Measurements from ENCODE around the gene ARHGEF5.
"Not testable (repeated sequence)": the region's sequence is repeated elsewhere in the genome, so short reads cannot be mapped to it uniquely, and the experiment has no call there.

The ARHGEF5 gene
- 4.4 to 4.6 reads per million in 2 donors for total RNA-seq

DNA sequence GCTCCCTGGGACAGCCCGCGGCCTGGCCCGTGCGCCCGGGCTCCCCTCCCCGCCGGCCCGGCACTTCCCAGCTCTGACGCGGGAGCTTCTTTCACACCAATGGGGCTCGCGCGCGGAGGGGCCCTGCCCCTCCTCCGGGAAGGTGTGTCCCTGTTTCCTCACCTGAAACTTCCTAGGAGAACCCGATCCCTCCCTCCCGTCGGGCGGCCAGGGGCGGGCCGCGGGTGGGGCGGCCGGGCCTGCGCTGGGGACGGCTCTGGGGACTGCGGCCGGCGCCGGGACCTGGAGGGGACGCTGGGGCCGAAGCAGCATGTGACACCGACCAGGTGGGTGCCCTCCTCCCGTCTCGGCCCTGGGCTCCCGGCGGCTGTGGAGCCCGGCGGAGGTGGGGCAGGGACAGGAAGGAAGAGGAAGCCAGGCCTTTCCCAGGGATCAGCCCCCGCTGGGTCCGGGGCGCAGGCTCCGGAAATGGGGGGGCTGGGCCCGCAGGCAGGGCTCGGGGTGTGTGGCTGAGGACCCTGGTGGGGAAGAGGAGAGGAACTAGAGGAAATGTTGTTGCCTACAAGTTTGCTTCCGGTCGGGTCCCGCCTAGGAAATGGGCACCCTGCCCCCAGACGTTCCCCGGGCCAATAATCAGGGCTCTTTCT is at the start of gene ARHGEF5:
Gene ARHGEF5, plus strand, starts transcription at position 227 of the 647 bp plus-strand sequence. CDS start 7,268 bp downstream, outside the sequence.
- not testable (repeated sequence) for DNase-seq

DNA sequence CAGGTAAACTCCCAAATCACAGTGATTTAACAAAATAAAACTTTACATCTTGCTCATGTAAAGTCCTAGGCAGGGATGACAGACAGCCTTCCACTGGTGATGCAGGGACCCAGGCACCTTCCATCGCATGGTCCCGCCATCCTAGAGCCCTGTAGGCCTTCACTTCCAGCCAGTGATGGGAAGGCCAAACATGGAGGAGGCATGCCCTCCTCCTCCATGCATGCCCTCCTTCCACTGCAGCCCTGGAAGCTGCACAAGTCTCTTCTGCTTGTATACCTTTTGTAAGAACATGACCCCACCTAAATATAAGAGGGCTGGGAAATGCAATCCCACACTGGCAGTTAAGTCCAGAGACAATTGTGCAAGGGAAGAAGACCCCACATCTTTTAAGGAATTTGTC is 45.5 kb upstream of the ARHGEF5 start:
- DNase-seq = not testable (repeated sequence)

DNA sequence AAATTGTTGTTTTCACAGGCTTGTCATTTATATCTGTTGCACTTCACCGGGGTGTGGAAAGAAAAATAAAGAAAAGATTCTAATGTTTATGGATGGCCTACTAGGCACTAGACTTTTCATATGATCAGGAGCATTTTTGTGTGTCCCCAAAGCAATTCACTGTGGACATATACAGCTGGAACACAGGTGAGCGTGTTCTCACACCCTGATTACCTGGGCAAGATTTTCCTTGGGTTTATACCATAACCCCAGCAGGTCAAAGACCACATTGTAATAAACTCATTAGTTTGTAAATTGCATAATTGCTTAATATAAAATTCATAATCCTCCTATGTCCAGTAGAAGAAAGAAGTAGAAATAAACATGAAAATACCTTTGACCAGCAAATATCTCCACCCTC is 44.0 kb upstream of the ARHGEF5 start:
- not testable (repeated sequence) for DNase-seq

DNA sequence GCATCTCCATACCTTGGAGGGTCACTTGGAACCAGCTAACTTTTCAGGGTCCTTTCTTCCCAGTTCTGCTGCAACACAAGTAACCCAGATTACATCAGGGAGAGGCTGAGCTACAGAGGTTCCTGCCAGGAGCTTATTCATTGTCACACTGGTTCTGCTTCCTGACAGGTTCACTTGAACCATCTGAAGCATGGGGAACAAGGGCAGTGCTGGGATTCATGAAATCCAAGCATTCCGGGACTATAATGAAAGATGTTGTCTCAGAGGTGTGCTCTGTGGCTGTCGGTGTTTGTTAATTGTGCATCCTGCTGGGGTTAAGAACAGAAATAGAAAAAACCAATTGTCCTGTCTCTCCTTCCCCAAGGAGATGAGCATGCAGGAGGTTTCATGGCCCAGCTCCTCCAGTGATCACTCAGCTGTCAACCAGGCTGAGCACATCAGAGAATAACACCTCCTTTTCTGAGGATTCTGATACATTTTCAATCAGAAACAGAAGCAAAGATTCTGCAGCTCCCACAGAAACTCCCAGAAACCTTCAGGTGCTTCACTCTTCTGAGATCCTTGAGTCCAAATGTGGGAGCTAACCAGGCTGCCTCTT is 43.2 kb upstream of the ARHGEF5 start, which contains the start of gene OR2A1:
Gene OR2A1, plus strand, starts transcription at position 548 of the 598 bp plus-strand sequence. CDS start 5,706 bp downstream, outside the sequence.
- DNase-seq = not testable (repeated sequence)

DNA sequence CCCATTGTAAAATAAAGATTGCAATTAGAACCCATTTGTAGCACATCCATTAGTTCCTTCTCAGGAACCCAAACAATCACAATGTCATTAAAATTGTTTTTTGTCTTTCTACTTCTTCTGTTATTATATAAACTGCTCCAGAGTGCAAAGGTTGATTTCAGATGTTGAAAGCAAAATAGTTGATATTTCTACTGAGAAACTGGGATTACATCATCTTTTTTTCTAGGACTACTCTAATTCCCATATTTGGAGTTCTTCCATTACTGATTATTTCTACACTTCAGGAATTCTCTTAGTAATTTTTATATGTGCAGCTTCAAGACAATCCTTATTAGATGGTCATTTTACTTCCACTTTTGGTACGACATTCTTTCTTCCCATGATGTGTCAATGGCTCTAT is 37.7 kb upstream of the ARHGEF5 start:
- not testable (repeated sequence) for DNase-seq

DNA sequence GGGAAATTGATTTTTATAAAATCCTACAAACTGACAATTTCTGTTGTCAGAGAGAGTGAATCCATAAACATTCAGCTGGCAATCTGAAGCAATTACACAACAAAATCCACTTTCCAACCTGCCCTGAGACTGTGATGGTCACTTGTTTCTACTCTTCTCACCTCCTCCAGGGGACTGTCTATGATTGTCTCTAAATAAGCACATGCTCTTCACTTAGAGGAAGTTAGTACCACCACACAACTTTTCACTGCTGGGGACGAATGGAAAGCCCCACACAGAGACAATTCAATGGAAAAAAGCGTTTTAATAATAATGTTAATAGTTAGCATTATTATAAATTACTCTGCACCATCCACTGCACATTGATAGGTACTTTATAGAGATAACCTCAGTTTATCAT is 35.7 kb upstream of the ARHGEF5 start:
- DNase-seq = not testable (repeated sequence)

DNA sequence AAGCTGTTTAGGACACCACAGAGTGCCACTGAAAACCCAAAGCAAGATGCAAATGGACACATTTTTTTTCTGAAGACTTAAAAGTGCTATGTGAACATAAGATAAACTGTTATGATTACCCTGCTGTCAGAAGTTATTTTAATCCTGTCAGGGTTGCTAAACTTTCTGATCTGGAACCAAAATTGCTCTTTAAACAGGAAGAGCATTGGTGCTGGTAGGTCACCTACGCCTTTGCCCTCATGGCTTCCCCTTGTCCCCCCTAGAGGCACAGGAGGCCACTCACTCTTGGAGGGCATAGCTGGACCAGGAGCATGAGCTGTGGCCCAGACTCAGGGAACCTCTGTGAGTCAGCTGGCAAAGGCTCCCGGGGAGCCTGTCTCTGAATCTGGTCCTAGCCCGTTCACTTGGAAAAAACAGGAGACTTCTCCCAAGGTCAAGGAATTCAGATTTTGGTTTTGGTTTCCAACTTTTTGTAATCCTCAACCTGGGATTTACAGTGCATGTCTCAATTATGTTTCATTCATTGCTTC is 33.5 kb upstream of the ARHGEF5 start:
- not testable (repeated sequence) for DNase-seq

- DNase-seq = not testable (repeated sequence)
Observed at GRCh38 chr7:144323359-144323758, 31.8 kb upstream of the ARHGEF5 start.

DNA sequence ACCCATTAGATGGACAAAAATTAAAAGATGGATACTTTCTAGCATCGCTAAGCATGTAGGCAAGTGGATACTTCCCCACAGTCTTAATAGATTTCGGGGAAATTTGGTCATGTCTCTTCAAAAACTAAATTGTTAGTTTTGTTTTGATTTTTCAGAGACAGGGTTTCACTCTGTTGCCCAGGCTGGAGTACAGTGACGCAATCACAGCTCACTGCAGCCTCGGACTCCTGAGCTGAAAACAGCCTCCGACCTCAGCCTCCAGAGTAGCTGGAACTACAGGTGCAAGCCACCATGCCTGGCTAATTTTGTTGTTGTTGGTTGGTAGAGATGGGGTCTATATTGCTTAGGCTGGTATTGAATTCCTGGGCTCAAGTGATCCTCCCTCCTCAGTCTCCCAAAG is 29.3 kb upstream of the ARHGEF5 start:
- DNase-seq = not testable (repeated sequence)

DNA sequence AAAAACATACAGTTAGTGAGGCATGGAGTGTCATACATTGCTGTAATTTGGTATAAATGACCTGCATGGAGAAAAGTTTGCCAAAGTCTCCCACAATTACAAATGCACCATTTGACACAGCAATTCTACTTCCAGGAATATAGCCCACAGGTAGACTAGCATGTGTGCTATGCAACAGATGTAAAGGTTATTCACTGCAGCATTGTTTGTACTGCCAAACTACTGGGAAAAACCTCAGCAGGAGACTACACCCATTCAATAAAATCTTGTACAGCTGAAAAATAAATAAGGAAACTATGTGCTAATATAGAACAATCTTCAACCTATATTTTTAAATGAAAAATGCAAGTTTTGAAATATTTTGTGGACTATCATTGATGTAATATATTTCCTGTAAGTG is 25.2 kb upstream of the ARHGEF5 start:
- DNase-seq = not testable (repeated sequence)

DNA sequence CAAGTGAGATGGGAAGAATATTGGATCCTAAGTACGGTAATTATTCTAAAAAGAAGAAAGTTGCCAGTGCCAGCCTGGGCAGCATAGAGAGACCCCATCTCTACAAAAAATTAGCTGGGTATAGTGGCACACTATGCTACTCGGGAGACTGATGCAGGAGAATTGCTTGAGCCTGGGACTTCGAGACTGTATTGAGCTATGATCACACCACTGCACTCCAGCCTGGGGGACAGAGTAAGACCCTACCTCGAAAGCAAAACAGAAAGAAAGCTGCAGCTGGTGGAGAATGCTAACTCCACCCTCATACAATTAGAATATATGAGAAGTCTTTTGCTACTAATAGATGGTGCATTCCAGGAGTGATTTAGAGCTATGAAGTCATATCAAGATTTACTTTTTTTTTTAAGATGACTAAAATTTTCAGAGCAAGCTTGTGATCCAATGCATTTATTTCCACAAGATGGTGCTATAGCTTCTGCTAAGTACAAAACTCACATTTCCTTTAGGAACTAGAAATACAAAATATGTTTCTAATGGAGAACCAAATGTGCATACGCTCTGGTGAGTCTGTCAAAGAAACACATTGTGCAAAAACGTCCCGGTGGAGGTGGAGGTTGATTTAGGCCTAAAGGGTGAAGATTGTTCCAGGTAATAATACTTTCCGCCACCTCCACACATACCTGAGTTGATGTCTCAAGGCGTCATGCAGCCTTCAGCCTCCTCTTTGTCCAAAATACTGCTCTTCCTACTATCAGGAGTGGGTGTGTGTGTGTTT is 23.8 kb upstream of the ARHGEF5 start:
- DNase-seq = not testable (repeated sequence)

DNA sequence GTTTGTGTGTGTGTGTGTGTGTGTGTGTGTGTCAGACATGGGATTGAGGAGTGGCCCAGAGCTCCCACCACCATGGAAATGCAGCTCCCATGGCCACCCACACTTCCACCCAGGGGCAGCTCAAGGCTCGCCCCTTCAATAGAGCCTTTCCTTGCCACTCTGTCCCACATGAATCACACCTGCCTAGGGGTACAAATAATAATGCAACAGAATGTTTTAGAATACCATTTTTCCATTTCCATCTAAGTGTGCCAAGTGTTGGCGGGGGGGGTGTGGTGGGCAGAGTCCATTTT is 23.3 kb upstream of the ARHGEF5 start:
- not testable (repeated sequence) for DNase-seq

DNA sequence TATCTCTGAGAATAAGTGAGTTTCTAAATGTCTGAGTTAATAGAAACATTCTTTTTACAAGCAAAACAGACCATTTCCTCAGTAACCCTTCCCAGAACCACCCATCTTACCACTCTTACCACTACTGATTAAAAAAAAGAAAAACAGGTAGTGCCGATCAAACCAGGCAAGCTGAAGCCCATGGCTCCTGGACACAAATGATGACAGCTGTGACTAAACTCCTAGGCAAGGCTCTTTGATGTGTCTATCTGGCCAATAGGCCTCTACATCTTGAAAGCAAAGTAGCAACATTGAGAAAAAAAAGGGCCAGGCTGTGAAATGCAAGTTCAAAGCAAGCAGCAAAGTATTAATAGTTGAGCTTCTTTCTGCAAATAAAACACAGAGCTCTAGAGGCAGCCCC is 6.6 kb upstream of the ARHGEF5 start:
- not testable (repeated sequence) for DNase-seq

- not testable (repeated sequence) for DNase-seq
Observed at GRCh38 chr7:144351667-144352066, 3.5 kb upstream of the ARHGEF5 start.

DNA sequence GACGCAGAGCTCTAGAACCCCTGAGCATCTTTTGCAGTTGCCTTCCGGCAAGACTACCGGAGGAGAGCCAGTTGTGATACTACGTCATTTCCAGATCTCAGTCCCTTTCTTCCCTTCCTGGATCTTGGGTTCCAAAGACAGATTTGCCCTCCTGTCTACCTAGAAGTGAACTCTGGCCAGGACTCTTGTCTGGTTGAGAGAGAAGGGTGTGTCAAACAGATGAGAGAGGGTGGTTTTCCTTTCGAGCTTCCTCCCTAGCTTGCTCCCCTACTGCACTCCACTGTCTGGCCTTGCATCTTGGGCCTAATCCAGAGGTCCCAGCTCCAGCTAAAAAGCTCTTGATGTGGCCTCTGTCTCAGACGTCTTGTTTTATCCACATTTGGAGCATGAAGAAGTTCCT is 983 bp downstream of the ARHGEF5 start:
- DNase-seq = not testable (repeated sequence)

DNA sequence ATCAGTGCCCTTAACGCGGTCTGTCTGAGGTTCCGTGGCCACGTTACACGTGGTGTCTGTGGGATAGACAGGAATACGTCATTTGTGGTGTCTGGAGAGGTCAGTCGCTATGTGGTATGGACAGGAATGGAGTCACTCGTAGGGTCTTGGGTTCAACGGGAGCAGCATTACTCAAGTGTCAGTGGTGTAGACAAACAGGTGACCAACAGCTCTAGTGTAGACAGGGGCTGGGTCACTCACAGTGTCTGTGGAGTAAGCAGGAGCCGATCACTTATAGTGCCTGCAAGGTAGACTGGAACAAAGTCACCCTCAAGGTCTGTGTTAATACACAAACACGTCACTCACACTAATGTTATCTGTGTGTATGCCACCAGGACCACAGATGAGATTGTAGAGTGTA is 1.7 kb downstream of the ARHGEF5 start:
- not testable (repeated sequence) for DNase-seq

- DNase-seq = not testable (repeated sequence)
Observed at GRCh38 chr7:144362061-144362460, 6.9 kb downstream of the ARHGEF5 start.

DNA sequence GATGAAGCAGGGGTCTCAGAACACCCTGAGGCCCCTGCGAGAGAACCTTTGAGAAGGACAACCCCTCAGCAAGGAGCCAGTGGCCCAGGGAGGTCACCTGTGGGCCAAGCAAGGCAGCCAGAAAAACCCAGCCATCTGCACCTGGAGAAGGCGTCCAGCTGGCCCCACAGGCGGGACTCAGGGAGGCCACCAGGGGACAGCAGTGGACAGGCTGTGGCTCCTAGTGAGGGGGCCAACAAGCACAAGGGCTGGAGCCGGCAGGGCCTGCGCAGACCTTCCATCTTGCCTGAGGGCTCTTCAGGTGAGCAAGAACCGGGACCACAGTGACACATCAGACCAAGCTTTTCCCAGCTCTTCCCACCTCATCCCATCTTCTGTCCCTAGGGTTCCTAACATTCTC is 10.3 kb downstream of the ARHGEF5 start:
- DNase-seq = not testable (repeated sequence)

DNA sequence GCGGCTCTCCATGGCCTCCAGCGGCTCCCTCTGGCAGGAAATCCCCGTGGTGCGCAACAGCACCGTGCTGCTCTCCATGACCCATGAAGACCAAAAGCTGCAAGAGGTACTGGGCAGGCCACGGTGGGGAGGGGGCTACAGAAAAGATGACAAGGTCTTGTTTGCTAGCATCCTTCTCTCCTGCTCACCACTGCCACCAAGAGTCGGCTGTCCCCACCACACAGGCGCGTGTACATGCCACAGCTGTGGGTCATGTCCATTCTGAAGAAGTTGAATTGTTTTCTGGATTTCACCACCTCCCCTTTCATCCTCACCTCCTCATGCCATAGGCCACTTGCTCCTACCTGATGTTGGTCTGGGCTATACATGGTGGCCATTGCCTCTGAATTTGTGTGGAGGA is 12.0 kb downstream of the ARHGEF5 start:
- not testable (repeated sequence) for DNase-seq

GRCh38 chr7:144369221-144369620 is 14.0 kb downstream of the ARHGEF5 start:
- not testable (repeated sequence) for DNase-seq

DNA sequence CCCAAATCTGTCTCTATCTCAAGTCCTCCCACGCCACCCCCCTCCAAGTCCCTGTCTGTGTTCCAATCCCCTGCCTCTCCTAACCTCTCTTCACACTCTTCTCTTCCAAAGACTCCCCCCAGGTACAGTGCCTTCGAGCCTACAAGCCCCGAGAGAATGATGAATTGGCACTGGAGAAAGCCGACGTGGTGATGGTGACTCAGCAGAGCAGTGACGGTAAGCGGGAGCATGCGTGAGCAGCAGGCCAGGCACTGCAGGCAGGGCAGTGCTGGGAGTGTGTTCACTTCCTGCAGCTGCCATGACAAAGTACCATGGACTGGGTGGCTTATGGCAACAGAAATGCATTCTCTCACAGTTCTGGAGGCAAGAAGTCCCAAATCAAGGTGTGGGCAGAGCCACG is 23.4 kb downstream of the ARHGEF5 start:
- DNase-seq = no peak

DNA sequence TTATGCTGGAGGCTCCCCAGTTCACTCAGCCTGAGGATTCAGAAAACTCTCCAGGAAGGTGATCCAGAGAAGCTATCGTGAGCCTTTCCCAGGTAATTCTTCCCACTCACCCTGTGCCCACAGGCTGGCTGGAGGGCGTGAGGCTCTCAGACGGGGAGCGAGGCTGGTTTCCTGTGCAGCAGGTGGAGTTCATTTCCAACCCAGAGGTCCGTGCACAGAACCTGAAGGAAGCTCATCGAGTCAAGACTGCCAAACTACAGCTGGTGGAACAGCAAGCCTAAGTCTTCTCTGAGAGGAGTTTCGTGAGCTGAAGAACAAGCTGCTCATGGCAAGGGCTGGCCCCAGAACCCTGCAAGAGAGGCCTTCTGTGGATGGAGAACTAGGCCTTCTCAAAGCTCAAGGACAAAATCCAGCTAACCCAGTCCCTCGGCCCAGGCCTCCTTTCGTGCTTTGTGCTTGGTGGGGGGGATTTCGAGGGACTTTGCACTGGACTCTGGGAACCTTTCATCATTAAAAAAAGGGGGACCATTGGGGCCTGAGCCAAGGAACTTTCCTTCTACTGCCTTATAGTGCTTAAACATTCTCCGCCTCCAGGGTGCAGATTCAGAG is 24.7 kb downstream of the ARHGEF5 start:
- DNase-seq = no peak

DNA sequence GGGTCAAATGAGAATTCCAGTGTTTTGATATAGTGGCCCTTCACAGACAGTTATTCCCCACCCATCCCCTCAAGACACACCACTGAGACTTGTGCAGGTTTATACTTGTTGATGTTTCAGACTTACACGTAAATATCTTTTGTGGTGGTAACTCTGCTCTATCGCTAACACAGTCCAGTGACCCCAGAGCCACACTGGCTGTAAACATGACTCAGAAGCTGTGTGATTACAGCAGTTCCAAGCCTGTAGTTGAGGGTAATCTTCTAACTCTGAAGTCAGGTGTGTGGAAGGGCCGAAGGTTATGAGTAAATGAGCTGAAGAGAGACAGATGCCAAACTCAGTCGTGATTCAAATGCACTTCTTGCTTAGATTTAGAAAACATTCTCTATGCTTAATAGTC is 28.9 kb downstream of the ARHGEF5 start:
- no peak for DNase-seq
